Choroid plexus epithelial cell (primary cell): ENCODE measurements around the gene GPX3.

Experiments used
- DNase-seq: peaks from one replicate; pipeline ENCODE4 v3.0.0-alpha.2; 2010; ENCODE audit warnings: low read depth
- H3K4me3 ChIP-seq: 2 replicates; pipeline ENCODE4 v1.5.1; 2011; ENCODE audit warnings: low read depth, mild to moderate bottlenecking, control low read depth, low read length, moderate library complexity
- TF ChIP-seq, protein P1 (sequence below): conservative IDR thresholded peaks from 2 replicates; pipeline ENCODE4 v1.5.1; 2011; ENCODE audit warnings: low read depth, mild to moderate bottlenecking, control low read depth, inconsistent platforms, low read length, moderate library complexity

The GPX3 gene

DNA sequence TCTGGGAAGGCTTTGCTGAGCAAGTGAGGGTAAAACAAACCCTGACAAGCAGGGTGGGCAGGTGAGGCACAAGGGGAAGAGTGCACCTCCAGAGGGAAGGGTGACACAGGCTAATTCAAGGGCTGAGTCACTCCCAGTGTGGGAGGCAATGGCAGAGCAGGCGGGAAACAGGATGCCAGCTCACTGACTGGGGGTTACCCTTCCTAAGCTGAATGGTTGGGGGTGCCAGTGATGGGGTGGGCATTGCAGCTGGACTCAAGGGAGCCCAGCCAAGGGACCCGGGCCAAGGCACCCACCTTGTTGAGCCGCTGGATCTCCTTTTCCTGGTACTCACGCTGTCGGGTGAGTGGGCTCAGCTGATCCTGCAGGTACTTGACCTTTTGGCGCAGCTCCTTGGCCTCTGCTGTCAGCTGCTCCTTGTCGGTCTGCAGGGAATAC, 18.4 kb downstream of the GPX3 start:
- DNase-seq, result no peak
- no peak overlapping the region for H3K4me3 ChIP-seq
- TF ChIP-seq, protein P1, sequence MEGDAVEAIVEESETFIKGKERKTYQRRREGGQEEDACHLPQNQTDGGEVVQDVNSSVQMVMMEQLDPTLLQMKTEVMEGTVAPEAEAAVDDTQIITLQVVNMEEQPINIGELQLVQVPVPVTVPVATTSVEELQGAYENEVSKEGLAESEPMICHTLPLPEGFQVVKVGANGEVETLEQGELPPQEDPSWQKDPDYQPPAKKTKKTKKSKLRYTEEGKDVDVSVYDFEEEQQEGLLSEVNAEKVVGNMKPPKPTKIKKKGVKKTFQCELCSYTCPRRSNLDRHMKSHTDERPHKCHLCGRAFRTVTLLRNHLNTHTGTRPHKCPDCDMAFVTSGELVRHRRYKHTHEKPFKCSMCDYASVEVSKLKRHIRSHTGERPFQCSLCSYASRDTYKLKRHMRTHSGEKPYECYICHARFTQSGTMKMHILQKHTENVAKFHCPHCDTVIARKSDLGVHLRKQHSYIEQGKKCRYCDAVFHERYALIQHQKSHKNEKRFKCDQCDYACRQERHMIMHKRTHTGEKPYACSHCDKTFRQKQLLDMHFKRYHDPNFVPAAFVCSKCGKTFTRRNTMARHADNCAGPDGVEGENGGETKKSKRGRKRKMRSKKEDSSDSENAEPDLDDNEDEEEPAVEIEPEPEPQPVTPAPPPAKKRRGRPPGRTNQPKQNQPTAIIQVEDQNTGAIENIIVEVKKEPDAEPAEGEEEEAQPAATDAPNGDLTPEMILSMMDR, result no peak

DNA sequence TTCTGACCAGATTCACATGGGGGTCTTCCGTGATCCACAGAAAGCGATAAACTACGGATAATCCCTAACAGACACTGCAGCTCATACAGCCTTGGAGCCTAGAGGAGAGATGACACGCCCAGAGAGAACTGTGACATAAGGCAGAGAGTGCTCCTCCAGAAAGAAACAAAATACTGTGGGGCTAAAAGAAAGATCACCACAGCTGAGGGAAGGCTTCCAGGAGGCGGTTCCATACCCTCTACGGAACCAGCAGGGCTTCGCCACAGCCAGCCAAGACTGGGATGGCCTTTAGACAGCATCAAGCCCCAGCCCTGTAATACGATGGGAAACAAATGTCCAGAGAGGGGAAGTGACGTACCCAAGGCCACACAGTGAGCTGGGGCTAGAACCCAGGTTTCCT, 19.3 kb downstream of the GPX3 start:
- H3K4me3 ChIP-seq, result no peak overlapping the region
- TF ChIP-seq, protein P1, result no peak
- DNase-seq, result no peak

DNA sequence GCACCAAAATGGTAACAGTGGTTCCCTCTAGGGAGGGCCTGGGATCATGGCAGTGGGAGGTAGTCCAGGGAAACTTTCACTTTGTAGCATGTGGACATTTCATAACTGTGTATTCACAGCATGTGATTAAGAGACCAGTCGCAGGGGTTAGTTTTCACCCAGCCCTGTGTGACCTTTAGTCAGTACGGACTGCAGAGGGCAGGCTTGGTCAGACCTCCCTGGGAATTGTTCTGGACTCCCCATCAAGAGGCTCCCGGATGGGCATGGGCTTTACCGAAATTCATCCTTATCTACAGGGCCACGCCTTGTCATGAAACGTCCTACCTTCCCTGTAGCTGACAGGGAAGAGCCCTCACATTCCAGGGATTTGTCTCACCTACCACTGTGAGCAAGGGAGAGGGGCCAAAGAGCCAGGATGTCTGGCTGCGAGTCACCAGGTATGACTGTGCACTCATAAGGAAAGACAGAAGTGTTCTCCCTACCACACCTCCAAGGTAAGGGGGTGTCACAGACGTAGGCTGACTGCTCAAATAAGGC, 19.9 kb downstream of the GPX3 start:
- TF ChIP-seq, protein P1, result peak; percentile 37
- peak; percentile 70 for DNase-seq

DNA sequence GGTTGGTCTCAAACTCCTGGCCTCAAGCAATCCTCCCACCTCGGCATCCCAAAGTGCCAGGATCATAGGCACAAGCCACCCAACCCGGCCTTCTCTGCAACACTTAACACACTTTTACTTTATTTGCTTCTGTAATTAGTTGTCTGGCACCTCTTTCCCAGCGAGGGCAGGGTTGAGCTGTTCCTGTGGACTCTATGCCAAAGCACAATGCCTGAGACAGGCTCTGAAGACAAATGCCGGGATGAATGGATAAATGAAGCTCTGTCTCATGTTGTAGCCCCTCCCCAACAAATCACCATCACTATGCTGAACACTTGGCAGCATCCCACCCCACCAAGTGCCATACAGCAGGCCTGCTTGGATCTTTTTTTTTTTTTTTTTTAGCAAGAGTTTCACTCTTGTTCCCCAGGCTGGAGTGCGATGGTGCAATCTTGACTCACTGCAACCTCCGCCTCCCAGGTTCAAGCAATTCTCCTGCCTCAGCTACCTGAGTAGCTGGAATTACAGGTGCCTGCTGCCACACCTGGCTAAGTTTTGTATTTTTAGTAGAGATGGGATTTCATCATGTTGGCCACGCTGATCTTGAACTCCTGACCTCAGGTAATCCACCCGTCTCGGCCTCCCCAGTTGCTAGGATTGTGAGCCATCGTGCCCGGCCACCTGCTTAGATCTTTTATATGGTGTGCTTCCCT, 21.3 kb downstream of the GPX3 start:
- no peak for DNase-seq
- no peak overlapping the region for H3K4me3 ChIP-seq
- TF ChIP-seq, protein P1, result no peak

More for the DNA sequence above, 19.9 kb downstream of the GPX3 start:
- no peak overlapping the region for H3K4me3 ChIP-seq

DNA sequence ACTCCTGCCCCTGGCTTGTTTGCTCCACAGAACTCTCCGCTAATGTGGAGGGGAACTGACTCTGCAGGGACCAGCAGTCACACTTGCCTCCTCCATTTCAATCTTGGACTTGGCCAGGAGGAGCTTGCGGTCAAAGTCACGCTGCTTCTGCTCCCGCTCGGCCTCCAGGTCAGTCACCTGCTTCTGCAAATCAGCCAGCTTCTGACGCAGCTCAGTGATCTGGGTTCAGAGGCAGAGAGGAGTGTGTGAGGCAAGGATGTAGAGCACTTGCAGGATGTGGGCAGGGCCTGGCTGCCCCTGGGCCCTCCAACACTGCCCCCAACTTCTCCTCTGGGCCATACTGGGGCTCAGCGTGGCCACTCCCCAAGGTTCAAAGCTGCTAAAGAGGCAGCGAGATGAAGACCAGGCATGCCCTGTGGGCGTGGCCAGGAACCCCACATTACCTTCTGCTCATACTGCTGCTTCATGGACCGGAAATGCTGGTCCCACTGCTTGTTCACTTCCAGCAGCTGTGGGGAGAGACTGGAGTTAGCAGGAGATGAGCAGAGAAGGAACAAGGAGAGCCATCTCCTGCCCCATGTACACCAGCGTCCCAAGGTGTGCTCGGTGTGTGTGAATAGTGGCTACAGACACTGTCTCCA, 22.2 kb downstream of the GPX3 start:
- no peak for DNase-seq
- TF ChIP-seq, protein P1, result no peak

DNA sequence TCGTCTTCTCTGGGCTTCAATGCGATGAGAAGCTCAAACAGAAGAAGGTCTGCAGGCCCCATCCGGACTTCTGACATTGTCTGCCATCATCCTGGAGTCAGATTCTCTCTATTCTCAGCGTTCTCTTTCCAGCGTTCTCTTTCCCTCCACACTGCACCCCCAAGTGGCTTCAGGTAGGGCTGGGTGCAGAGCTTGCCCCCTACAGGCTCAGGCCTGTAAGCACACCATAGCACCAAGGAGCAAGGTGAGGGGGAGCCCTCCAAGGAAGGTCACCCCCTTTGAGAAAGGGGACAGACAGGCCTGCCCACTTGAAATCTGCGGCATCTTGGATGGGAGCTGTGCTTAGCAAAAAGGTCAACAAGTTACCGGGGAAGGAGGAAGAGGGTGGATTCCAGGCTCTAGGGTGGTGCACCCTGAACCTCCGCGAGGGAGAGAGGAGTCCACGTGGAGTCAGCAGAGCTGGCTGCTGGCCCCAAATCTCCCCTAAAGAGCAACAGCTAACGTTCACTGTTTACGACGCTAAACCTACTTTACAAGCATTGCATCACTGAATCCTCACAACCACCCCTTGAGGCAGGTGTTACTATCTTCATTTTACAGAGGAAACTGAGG, 27.5 kb downstream of the GPX3 start:
- no peak overlapping the region for H3K4me3 ChIP-seq
- peak; percentile 45 for DNase-seq
- TF ChIP-seq, protein P1, result peak; percentile 94

More for the DNA sequence above, 22.2 kb downstream of the GPX3 start:
- no peak overlapping the region for H3K4me3 ChIP-seq
